HG03108 (cell line): ENCODE results near the gene FBLN5.
"Not testable (repeated sequence)": the region's sequence is repeated elsewhere in the genome, so short reads cannot be mapped to it uniquely, and the experiment has no call there.

Experiments used
- ATAC-seq: cut with Tn5 transposase; IDR thresholded peaks from one replicate; pipeline ENCODE4 v1.9.1; 2021; ENCODE audit warnings: moderate library complexity; ENCODE audit not compliant: unreplicated experiment

The FBLN5 gene

GRCh38 chr14:91888641-91889476 lies 58.6 kb downstream of the FBLN5 start:
- ATAC-seq, result no peak

GRCh38 chr14:91886961-91887360 lies 60.5 kb downstream of the FBLN5 start:
- ATAC-seq, result no peak

GRCh38 chr14:91885839-91886238 lies 61.7 kb downstream of the FBLN5 start:
- no peak for ATAC-seq

- ATAC-seq, result no peak
Observed at GRCh38 chr14:91885113-91885712, 62.3 kb downstream of the FBLN5 start.

GRCh38 chr14:91884664-91885063 lies 62.8 kb downstream of the FBLN5 start:
- no peak for ATAC-seq

- no peak for ATAC-seq
Observed at GRCh38 chr14:91883753-91884152, 63.7 kb downstream of the FBLN5 start.

GRCh38 chr14:91882776-91883175 lies 64.7 kb downstream of the FBLN5 start:
- ATAC-seq, result no peak

- no peak for ATAC-seq
Observed at GRCh38 chr14:91882369-91882768, 65.1 kb downstream of the FBLN5 start.

GRCh38 chr14:91879196-91879595 lies 68.3 kb downstream of the FBLN5 start:
- no peak for ATAC-seq

- ATAC-seq, result no peak
Observed at GRCh38 chr14:91878274-91878673, 69.2 kb downstream of the FBLN5 start.

GRCh38 chr14:91877376-91877915 lies 70.0 kb downstream of the FBLN5 start:
- ATAC-seq, result no peak

GRCh38 chr14:91876492-91876891 lies 71.0 kb downstream of the FBLN5 start:
- ATAC-seq, result no peak

- ATAC-seq, result no peak
Observed at GRCh38 chr14:91875525-91876286, 71.8 kb downstream of the FBLN5 start.

GRCh38 chr14:91873471-91874415 lies 73.8 kb downstream of the FBLN5 start:
- ATAC-seq, result peak; percentile 58

- ATAC-seq, result peak; percentile 18
Observed at GRCh38 chr14:91872517-91873470, 74.7 kb downstream of the FBLN5 start.

GRCh38 chr14:91872011-91872501 lies 75.4 kb downstream of the FBLN5 start:
- ATAC-seq, result peak; percentile 59

- ATAC-seq, result not testable (repeated sequence)
Observed at GRCh38 chr14:91871401-91871800, 76.1 kb downstream of the FBLN5 start.

GRCh38 chr14:91870890-91871289 lies 76.6 kb downstream of the FBLN5 start:
- no peak for ATAC-seq

GRCh38 chr14:91870001-91870400 lies 77.5 kb downstream of the FBLN5 start:
- no peak for ATAC-seq
